ENCODE results near the gene RPS26. TPM values are rescaled to one million over a fixed set of nuclear protein-coding genes. Genes with fewer than 3 reads are reported as not detected.
A peak's percentile ranks its signal among the peaks of the same experiment; 100 is the strongest.

Gene RPS26
- total RNA-seq, 2 donors from 2014 or later, result 284 to 1,659 TPM

DNA sequence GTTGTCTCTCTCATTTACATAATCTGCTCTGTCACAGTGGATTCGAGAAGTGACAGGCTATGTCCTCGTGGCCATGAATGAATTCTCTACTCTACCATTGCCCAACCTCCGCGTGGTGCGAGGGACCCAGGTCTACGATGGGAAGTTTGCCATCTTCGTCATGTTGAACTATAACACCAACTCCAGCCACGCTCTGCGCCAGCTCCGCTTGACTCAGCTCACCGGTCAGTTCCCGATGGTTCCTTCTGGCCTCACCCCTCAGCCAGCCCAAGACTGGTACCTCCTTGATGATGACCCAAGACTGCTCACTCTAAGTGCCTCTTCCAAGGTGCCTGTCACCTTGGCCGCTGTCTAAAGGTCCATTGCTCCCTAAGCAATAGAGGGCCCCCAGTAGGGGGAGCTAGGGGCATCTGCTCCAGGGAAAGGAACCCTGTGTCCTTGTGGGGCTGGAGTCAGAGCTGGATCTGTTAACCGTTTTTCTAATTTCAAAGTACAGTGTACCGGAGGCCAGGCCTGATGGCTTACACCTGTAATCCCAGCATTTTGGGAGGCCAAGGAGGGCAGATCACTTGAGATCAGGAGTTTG, 43.3 kb downstream of the RPS26 start:
- intact Hi-C loops (cut with DNase I), result no loop called here
- Histone ChIP-seq H3K4me1 (replicated peaks) (no peaks in the 10 kb centered on the region), H3K27me3 (replicated peaks; ENCODE audit: insufficient read depth) (no peaks in the 10 kb centered on the region), H3K4me3 (no peak overlapping the region), H3K27ac (peak overlapping the region in 1 of 2 donors; percentile 88), H3K9me3 (no peaks in the 10 kb centered on the region), H3K36me3 (no peaks in the 10 kb centered on the region)
- DNase-seq (ENCODE audit: low spot score), result no peak
- TF ChIP-seq POLR2AphosphoS5 (IDR thresholded peaks at IDR 0.05) (no peak), POLR2A (IDR thresholded peaks at IDR 0.05) (no peak)
- TF ChIP-seq, protein P1, sequence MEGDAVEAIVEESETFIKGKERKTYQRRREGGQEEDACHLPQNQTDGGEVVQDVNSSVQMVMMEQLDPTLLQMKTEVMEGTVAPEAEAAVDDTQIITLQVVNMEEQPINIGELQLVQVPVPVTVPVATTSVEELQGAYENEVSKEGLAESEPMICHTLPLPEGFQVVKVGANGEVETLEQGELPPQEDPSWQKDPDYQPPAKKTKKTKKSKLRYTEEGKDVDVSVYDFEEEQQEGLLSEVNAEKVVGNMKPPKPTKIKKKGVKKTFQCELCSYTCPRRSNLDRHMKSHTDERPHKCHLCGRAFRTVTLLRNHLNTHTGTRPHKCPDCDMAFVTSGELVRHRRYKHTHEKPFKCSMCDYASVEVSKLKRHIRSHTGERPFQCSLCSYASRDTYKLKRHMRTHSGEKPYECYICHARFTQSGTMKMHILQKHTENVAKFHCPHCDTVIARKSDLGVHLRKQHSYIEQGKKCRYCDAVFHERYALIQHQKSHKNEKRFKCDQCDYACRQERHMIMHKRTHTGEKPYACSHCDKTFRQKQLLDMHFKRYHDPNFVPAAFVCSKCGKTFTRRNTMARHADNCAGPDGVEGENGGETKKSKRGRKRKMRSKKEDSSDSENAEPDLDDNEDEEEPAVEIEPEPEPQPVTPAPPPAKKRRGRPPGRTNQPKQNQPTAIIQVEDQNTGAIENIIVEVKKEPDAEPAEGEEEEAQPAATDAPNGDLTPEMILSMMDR (IDR thresholded peaks at IDR 0.05), result peak in 1 of 4 experiments; percentile 8
- 89% methylated on average over 15 of the region's 15 CpGs for WGBS

DNA sequence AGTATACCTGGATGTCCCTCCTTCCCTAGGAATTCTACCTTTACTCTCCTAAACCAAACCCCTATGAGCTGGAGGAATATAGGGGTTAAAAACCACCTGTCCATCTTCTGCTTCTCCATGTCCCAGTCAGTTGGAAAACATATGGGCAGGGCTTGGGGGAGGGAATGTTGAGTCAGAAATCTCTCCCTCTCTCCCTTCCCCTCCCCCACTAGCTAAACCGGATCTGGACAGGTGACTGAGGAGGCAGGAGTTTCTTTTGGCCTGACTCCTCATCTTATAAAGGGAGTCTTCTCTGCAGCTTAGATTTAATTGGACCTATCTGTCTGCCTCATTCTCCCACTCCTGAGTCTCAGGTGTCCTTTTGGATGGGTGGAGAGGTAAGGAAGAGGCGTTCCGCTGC, 44.4 kb downstream of the RPS26 start:
- intact Hi-C loops (cut with DNase I), result no loop called here
- no peaks in the 10 kb centered on the region for H3K9me3 ChIP-seq
- TF ChIP-seq POLR2AphosphoS5 (IDR thresholded peaks at IDR 0.05) (peak; percentile 97), POLR2A (IDR thresholded peaks at IDR 0.05) (no peak)
- TF ChIP-seq, protein P1 (IDR thresholded peaks at IDR 0.05), result no peak
- H3K4me3 ChIP-seq, result no peak overlapping the region
- no peaks in the 10 kb centered on the region for H3K27me3 ChIP-seq (replicated peaks; ENCODE audit: insufficient read depth)
- no peaks in the 10 kb centered on the region for H3K4me1 ChIP-seq (replicated peaks)
- H3K36me3 ChIP-seq, result no peaks in the 10 kb centered on the region
- DNase-seq (ENCODE audit: low spot score), result peak; percentile 88
- peak overlapping the region; percentile 79 to 88 for H3K27ac ChIP-seq
- 59% methylated on average over 3 of the region's 3 CpGs for WGBS

DNA sequence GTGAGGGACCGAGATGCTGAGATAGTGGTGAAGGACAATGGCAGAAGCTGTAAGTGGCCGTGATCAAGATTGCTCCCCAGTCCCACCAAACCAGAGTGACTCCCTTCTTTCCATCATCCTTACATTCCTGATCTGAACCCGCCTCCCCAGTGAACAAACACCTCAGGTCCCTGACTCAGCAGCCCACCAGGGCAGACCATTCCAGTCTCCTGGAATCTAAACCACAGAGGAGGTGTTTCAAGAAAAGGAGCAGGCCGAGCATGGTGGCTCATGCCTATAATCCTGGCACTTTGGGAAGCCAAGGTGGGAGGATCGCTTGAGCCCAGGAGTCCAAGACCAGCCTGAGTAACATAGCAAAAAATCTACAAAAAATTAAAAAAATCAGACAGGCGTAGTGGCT, 44.9 kb downstream of the RPS26 start:
- TF ChIP-seq, protein P1 (IDR thresholded peaks at IDR 0.05), result no peak
- TF ChIP-seq POLR2A (IDR thresholded peaks at IDR 0.05) (no peak), POLR2AphosphoS5 (IDR thresholded peaks at IDR 0.05) (no peak)
- no peaks in the 10 kb centered on the region for H3K36me3 ChIP-seq
- H3K27ac ChIP-seq, result peak overlapping the region; percentile 79 to 88
- DNase-seq (ENCODE audit: low spot score), result no peak
- intact Hi-C loops (cut with DNase I), result no loop called here
- no peak overlapping the region for H3K4me3 ChIP-seq
- no peaks in the 10 kb centered on the region for H3K4me1 ChIP-seq (replicated peaks)
- no peaks in the 10 kb centered on the region for H3K27me3 ChIP-seq (replicated peaks; ENCODE audit: insufficient read depth)
- 94% methylated on average over 6 of the region's 6 CpGs for WGBS
- H3K9me3 ChIP-seq, result no peaks in the 10 kb centered on the region

DNA sequence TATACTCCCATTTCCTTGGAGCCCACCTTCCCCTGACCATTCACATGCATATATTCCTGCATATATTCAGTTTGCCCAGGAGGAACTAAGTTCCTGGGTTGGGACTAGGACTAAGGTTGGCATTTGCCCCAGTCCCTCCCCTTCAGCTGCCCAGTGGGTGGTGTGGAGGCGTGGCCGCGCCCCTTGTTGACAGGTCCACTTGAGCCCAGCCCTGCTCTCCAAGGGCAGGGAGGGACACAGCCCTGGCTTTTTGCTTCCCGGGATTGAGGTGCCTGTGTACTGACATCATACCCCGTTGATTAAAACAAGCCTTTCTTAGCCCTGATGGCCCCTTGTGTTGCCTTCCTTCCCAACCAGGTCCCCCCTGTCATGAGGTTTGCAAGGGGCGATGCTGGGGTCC, 45.5 kb downstream of the RPS26 start:
- WGBS, result 78% methylated on average over 6 of the region's 6 CpGs
- TF ChIP-seq POLR2AphosphoS5 (IDR thresholded peaks at IDR 0.05), result peak; percentile 57
- no peak for TF ChIP-seq POLR2A (IDR thresholded peaks at IDR 0.05)
- TF ChIP-seq, protein P1 (IDR thresholded peaks at IDR 0.05), result no peak
- no peaks in the 10 kb centered on the region for H3K4me1 ChIP-seq (replicated peaks)
- H3K9me3 ChIP-seq, result no peaks in the 10 kb centered on the region
- peak overlapping the region; percentile 79 to 88 for H3K27ac ChIP-seq
- H3K4me3 ChIP-seq, result no peak overlapping the region
- DNase-seq (ENCODE audit: low spot score), result peak; percentile 78
- H3K27me3 ChIP-seq (replicated peaks; ENCODE audit: insufficient read depth), result no peaks in the 10 kb centered on the region
- intact Hi-C loops (cut with DNase I), result no loop called here
- no peaks in the 10 kb centered on the region for H3K36me3 ChIP-seq

Other genes starting within 250 kb of the RPS26 start
- 10 to 100 TPM; 65.9 to 75.9 TPM for gene SARNP, start 224.2 kb upstream of the RPS26 start, total RNA-seq
- 10 to 100 TPM; 23.1 to 29.3 TPM for gene ORMDL2, start 223.9 kb upstream of the RPS26 start, total RNA-seq
- 10 to 100 TPM; 58.0 to 79.6 TPM for gene DNAJC14, start 212.3 kb upstream of the RPS26 start, total RNA-seq
- gene MMP19, start 199.0 kb upstream of the RPS26 start, total RNA-seq, result 1 to 10 TPM in 1 of 2 donors, under 1 TPM in 1; 0.46 to 2.6 TPM
- 10 to 100 TPM; 89.0 to 94.5 TPM for gene PYM1, start 114.0 kb upstream of the RPS26 start, total RNA-seq
- 100 to 1,000 TPM in 1 of 2 donors, 10 to 100 TPM in 1; 74.9 to 161 TPM for gene DGKA, start 110.8 kb upstream of the RPS26 start, total RNA-seq
- gene PMEL, start 75.9 kb upstream of the RPS26 start, total RNA-seq, result 1 to 10 TPM in 1 of 2 donors, under 1 TPM in 1; 0.18 to 8.6 TPM
- gene CDK2, start 75.1 kb upstream of the RPS26 start, total RNA-seq, result 10 to 100 TPM; 24.3 to 28.2 TPM
- gene RAB5B, start 67.8 kb upstream of the RPS26 start, total RNA-seq, result 100 to 1,000 TPM in 1 of 2 donors, 10 to 100 TPM in 1; 82.5 to 191 TPM
- gene SUOX, start 44.6 kb upstream of the RPS26 start, total RNA-seq, result 10 to 100 TPM; 23.6 to 49.6 TPM
- gene IKZF4, start 20.9 kb upstream of the RPS26 start, total RNA-seq, result 1 to 10 TPM; 2.2 to 6.2 TPM
- 100 to 1,000 TPM in 1 of 2 donors, 10 to 100 TPM in 1; 77.3 to 117 TPM for gene ERBB3, start 38.2 kb downstream of the RPS26 start, total RNA-seq
- 10 to 100 TPM; 75.0 to 93.3 TPM for gene PA2G4, start 62.6 kb downstream of the RPS26 start, total RNA-seq
- 1,000 to 10,000 TPM; 2,549 to 4,385 TPM for gene RPL41, start 74.7 kb downstream of the RPS26 start, total RNA-seq
- 1 to 10 TPM; 4.6 to 9.1 TPM for gene ZC3H10, start 76.3 kb downstream of the RPS26 start, total RNA-seq
- 100 to 1,000 TPM in 1 of 2 donors, 10 to 100 TPM in 1; 66.8 to 167 TPM for gene ESYT1, start 86.3 kb downstream of the RPS26 start, total RNA-seq
- gene MYL6B, start 110.7 kb downstream of the RPS26 start, total RNA-seq, result 100 to 1,000 TPM in 1 of 2 donors, 10 to 100 TPM in 1; 66.4 to 203 TPM
- 1,000 to 10,000 TPM; 1,587 to 1,792 TPM for gene MYL6, start 116.4 kb downstream of the RPS26 start, total RNA-seq
- gene SMARCC2, start 147.6 kb downstream of the RPS26 start, total RNA-seq, result 100 to 1,000 TPM in 1 of 2 donors, 10 to 100 TPM in 1; 60.4 to 101 TPM
- gene RNF41, start 180.0 kb downstream of the RPS26 start, total RNA-seq, result 10 to 100 TPM; 74.4 to 90.4 TPM
- 10 to 100 TPM; 21.4 to 33.2 TPM for gene NABP2, start 182.4 kb downstream of the RPS26 start, total RNA-seq
- gene SLC39A5, start 188.1 kb downstream of the RPS26 start, total RNA-seq, result not detected
- 10 to 100 TPM; 18.5 to 29.0 TPM for gene ANKRD52, start 216.5 kb downstream of the RPS26 start, total RNA-seq
- 10 to 100 TPM; 15.9 to 17.6 TPM for gene COQ10A, start 225.0 kb downstream of the RPS26 start, total RNA-seq

Data from prostate gland (tissue), 2 donors.